ENCODE data around the gene GSN.
"Not testable (repeated sequence)": the region's sequence is repeated elsewhere in the genome, so short reads cannot be mapped to it uniquely, and the experiment has no call there.

The GSN gene

DNA sequence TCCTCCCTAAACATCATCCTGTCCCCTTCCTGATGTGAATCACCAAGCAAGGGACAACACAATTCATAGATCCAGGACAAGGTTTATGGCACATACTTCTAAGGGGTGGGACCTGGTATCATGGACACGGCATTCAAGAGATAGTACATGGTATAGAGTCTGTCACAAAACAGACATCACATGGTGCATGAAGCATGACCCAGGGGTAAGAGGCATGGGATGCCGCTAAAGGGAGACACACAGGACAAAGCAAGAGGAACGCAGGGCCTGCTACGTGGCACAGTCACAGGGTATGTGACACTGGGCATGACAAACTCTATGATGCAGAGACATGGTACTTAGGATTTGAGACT lies 20.7 kb downstream of the GSN start:
- no peak for DNase-seq (ENCODE audit: low spot score)

GRCh38 chr9:121289026-121289771 lies 21.2 kb downstream of the GSN start:
- DNase-seq (ENCODE audit: low spot score): no peak

- DNase-seq (ENCODE audit: low spot score): no peak
These were observed 21.9 kb downstream of the GSN start for GRCh38 chr9:121289772-121290370.

GRCh38 chr9:121291536-121291935 lies 23.6 kb downstream of the GSN start:
- DNase-seq (ENCODE audit: low spot score): not testable (repeated sequence)

- no peak for DNase-seq (ENCODE audit: low spot score)
These were observed 24.1 kb downstream of the GSN start for GRCh38 chr9:121292051-121292450.

GRCh38 chr9:121292801-121293241 lies 24.9 kb downstream of the GSN start:
- no peak for DNase-seq (ENCODE audit: low spot score)

DNA sequence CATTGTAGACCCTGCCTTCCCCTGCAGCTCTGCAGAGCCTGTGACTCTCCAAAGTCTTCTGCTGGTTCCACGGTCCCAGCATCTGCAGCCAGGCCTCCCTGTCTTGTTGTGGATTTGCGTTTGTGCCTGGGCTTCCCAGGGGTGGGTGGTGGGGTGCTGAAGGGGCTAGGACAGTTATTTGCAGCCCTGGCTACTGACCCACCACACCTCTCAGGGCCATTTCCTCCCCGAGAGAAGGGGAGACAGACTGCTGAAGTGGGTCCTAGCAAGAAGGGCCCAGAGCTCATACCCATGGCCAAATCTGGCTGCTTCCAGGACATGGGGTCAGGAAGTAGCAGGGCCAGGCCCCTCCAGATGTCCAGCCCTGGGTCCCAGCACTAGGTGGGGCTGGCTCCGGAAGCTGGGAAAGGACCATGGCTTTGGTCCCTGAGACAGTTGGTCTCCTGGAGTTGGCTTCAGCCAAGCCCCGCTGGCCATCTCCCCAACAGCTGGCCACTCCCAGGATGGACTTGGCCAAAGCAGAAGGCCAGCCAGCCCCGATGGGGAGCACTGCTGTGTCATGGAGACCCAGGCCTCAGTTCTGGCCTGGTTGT lies 26.3 kb downstream of the GSN start:
- no peak for DNase-seq (ENCODE audit: low spot score)

DNA sequence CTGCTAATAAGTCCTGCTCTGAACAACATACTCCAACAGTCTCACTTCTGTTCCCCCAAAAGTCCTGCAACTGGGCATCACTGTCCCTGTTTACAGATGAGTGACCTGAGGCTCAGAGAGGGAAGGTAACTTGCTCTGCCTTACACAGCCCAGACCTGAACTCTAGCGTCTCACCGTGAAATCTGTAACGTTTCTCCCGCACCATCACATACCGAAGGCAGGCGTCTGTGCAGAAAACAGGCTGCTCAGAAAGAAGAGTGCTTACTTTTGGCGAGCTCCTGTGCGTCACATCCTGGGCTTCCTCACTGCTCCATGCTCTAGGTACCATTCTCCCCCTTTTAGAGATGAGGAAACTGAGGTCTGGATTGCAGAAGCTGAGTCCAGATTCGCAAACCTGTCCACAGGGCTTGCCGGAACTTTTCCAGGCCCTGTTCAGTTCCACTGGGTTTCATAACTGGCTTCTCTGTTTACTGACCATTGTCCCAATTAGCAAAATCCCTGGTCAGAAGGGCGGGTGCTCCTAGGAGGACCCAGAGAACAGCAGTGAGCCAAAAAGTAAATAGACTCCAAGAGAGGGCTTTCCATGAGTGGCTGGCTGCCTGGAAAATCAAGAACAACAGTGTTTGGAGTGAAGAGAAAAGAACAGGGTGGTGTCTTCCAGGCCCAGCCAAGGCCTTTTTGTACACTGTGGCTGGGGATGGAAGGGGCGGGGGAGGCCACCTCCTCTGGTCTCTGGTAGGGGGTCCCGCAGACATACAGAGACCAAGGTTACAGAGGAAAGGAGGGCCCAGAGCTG lies 27.1 kb downstream of the GSN start:
- no peak for DNase-seq (ENCODE audit: low spot score)

GRCh38 chr9:121295662-121296191 lies 27.8 kb downstream of the GSN start:
- no peak for DNase-seq (ENCODE audit: low spot score)

DNA sequence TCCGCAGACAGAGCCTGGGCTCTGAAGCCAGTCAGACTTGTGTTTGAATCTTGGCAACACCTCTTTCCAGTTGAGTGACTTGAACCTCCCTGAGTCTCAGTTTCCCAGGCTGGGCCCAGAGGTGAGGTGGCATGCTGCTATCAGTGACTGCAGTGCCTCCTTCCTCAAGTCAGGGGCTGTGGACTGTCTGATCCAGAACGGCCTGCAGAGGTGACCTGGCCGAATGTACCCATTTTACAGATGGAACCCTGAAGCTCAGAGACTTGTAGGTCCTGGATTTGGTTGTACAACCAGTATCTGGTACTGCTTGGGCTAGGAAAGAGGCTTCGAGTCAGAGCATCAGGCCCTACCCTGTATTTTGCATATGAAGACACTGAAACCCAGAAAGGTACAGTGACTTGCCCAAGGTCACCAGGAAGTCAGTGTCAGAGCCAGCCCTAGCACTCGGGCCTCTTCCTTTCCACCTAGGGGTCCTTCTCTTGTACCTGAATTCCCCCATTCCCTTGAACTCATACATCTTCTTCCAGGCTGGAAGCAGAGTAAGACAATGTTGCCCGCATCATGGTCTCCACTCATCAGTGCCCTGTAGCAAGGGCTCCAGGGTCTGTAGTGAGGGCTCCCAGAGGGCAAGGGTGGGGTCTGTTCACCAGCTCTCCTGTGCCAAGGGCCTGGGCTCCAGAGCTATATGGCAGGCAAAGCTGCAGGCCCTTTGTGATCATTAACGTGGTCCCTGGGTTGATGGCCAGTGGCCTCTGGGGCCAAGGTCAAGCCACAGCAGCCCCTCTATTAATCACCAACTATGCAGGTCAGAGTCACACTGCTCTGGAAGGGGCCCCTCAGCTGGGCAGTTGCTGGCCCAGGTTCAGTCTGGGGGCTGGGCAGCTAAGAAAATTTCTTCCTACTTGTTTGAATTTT lies 28.5 kb downstream of the GSN start:
- no peak for DNase-seq (ENCODE audit: low spot score)

DNA sequence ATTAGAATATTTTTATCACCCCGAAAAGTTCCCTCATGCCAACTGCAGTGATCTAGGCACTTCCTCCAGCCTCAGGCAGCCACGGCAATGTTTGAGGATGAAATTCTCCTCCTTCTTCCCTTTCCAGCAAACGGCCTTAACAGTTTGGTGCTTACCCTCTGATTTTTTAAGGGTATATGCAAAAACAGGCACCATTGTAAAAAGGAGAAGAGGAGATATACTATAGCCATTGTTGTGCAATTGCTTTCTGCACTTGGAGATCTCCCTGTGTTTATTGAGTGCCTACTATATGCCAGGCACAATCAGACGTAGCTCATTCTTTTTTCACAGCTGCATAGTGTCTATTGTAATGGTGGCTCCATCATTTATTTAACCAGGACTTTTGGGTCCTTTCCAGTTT lies 29.4 kb downstream of the GSN start:
- DNase-seq (ENCODE audit: low spot score): no peak

DNA sequence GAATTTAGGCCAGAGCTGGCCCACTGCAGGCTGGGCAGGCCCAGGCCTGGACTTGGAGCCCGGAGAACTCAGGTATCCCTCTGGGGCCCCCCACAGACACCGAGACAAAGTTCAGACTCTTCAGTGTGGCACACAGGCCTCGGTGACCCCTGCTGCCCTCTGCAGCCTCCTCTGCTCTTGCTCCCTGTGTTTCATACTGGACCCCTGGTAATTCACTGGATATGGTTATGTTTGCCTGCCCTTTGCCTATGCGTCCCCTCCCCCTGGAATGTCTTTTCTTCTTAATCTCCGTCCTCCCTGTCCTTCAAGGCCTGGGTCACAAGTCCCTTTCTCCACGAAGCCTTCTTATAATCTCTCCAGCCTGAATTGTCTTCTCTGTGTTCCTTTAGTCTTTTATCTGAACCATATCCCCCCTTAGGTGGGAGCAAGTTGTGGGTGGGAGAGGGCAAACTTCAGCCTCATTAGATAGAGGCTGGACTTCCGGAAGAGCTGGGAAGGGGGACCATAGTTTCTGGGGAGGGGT lies 30.1 kb downstream of the GSN start:
- DNase-seq (ENCODE audit: low spot score): no peak

GRCh38 chr9:121298689-121299466 lies 30.9 kb downstream of the GSN start:
- no peak for DNase-seq (ENCODE audit: low spot score)

DNA sequence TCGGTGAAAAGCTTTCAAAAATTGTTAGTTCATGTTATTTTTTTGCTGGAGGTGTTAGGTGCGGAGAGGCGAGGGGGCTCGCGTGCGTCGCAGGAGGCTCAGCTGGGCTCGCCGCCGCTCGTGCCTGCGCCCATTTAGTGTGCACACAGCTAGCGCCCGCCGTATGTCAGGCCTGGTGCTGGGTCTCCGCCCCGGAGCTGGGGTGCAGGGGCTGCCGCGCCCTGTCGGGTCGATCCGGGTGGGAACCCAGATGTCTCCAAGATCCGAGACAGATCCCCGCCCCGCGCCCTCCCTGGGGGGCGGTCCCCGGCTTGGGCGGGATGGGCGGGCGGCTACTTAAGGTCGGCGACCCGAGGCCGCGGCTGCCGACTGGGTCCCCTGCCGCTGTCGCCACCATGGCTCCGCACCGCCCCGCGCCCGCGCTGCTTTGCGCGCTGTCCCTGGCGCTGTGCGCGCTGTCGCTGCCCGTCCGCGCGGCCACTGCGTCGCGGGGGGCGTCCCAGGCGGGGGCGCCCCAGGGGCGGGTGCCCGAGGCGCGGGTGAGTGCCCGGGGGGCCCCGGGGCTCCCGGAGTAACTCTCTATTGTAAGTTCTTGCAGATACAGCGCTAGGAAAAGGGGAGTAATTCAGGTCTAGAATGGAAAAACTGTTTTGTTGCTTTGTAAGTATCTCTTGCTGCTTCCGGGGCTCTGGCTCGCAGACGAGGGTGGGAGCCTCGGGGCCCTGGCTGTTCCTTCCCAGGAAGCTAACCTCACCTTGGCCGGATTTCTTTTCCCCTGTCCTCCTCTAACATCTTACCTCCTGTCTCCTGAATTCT lies 31.7 kb downstream of the GSN start:
- DNase-seq (ENCODE audit: low spot score): no peak

GRCh38 chr9:121300283-121301119 lies 32.5 kb downstream of the GSN start:
- DNase-seq (ENCODE audit: low spot score): no peak

- DNase-seq (ENCODE audit: low spot score): no peak
These were observed 33.9 kb downstream of the GSN start for GRCh38 chr9:121301881-121302286.

- no peak for DNase-seq (ENCODE audit: low spot score)
These were observed 34.4 kb downstream of the GSN start for GRCh38 chr9:121302341-121302740.

GRCh38 chr9:121302786-121303185 lies 34.8 kb downstream of the GSN start:
- no peak for DNase-seq (ENCODE audit: low spot score)
